Activated T-helper 2 cell treated with anti-CD3 and anti-CD28 coated beads, Interferon-gamma antibody, Interleukin-2, Interleukin-4, amounts not matched to agents 10 μg/mL and 5 μg/mL and 100 μg/mL, durations not matched to agents 14 hours and 24 hours and 36 hours (primary cell): Measurements from ENCODE around the gene GALNT8. TPM values are rescaled to one million over a fixed set of nuclear protein-coding genes. Genes with fewer than 3 reads are reported as not detected.

Source experiments
- DNase-seq: peaks from one replicate; pipeline ENCODE4 v3.0.0; 2021; ENCODE audit warnings: low spot score
- H3K27ac Mint-ChIP-seq: one replicate; pipeline ENCODE4 v1.8.0; 2021; ENCODE audit warnings: mixed read lengths
- H3K27me3 Mint-ChIP-seq: one replicate; pipeline ENCODE4 v1.8.0; 2021; ENCODE audit warnings: low read depth, mixed read lengths
- H3K36me3 Mint-ChIP-seq: one replicate; pipeline ENCODE4 v1.8.0; 2021; ENCODE audit warnings: low read depth, mixed read lengths
- H3K4me1 Mint-ChIP-seq: one replicate; pipeline ENCODE4 v1.8.0; 2021; ENCODE audit warnings: low read depth, mixed read lengths
- H3K4me3 Mint-ChIP-seq: one replicate; pipeline ENCODE4 v1.8.0; 2021; ENCODE audit warnings: low read depth, mild to moderate bottlenecking, moderate library complexity, mixed read lengths
- H3K9me3 Mint-ChIP-seq: one replicate; pipeline ENCODE4 v1.8.0; 2021; ENCODE audit warnings: mixed read lengths
- intact Hi-C: fragments of 100-400 bp; cut with micrococcal nuclease; formaldehyde crosslinking; loops from one replicate; pipeline ENCODE4 v1.15.1; 2023
- total RNA-seq: library from RNA; stranded (reverse); gene quantifications from 2 replicates; pipeline ENCODE4 v1.2.3, GENCODE V29; 2022

The GALNT8 gene
- total RNA-seq, result 1.2 and 1.4 TPM in 2 replicates

DNA sequence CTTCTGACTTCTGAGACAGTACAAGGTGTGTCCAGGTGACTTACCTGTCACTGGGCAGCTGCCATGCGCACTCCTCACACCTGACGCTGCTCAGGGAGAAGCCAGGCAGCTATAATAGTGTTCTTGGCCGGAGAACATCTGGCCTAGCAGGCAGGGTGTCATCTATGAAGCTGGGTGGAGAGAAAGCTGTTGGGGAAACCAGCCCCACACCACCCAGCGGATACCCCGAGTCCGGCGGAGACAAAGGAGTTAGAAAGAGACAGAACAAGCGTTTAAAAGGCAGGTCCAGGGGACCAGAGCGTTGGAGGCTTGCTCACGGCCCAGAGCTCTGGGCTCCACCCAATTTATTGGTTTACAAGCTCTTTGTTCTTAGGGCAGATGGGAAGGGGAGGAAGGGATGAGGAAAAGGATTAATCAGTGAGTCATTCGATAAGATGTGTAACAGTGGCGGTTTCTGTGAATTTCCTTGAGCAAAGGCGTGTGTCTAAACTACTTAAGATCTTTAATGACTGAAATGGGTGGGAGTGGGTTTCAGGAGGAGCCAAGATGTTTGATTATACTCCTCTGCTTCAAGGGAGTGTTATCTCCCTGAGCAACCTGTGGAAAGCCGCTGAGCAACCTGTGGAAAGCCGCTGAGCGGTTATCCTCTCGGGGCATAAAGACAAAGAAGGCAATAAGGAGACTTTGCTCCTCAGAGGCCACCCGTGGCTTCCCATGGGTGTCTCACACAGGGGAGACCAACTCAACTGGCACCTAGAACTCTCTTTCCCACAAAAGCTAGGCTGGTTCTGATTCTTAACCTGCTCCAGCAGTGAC, at the start of gene GALNT8:
Gene GALNT8 (plus strand): TSS at position 580 of the 816 bp plus-strand sequence. CDS start 278 bp downstream, outside the sequence.
- no peak for DNase-seq
- intact Hi-C loops, result no loop called here
- no peaks in the 10 kb centered on the region for H3K4me1 Mint-ChIP-seq
- H3K36me3 Mint-ChIP-seq, result no peaks in the 10 kb centered on the region
- no peak within 1 kb of the TSS for H3K4me3 Mint-ChIP-seq
- H3K27ac Mint-ChIP-seq, result no peak within 1 kb of the TSS
- H3K9me3 Mint-ChIP-seq, result no peaks in the 10 kb centered on the region
- peaks cover 37% of the 10 kb centered on the region for H3K27me3 Mint-ChIP-seq

DNA sequence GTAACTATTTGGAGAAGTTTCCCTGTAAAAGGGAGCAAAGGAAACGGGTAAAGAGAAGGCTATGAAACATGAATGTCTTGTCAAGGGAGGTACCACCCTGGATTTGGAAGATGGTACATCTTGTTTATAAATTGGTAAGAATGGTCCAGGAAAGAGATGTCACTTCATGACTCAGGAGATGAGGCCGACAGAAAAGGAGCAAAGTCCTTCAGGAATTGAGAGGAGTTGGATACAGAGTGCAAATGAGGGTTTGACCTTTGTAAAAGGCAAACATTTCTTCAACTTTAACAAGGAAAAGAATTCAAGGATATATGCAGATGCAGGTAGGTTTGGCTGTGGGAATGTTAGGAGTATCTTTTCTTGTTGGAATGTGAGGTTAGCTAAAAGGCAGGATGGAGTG, 40.5 kb upstream of the GALNT8 start:
- no peak overlapping the region for H3K4me3 Mint-ChIP-seq
- H3K27me3 Mint-ChIP-seq, result no peaks in the 10 kb centered on the region
- peaks cover 32% of the 10 kb centered on the region for H3K36me3 Mint-ChIP-seq
- intact Hi-C loops, result no loop called here
- H3K27ac Mint-ChIP-seq, result no peak overlapping the region
- H3K9me3 Mint-ChIP-seq, result peaks cover 4% of the 10 kb centered on the region
- no peaks in the 10 kb centered on the region for H3K4me1 Mint-ChIP-seq
- no peak for DNase-seq

DNA sequence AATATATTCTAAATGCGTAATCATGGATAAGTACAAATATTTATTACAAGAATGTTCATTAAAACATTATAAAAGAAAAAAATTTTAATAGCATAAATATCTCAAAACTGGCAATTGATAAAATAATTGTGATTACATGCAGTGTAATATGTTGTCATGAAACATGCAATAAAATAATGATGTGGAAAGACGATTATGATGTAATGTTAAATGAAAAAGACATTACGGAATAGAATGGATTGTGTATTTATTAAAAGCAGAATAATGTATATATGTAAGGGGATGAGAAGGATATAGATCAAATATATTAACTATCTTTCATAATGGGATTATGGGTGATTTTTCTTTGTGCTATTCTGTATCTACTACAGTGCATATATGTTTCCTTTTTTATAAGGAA, 38.5 kb upstream of the GALNT8 start:
- Mint-ChIP-seq H3K36me3 (peaks cover 44% of the 10 kb centered on the region), H3K9me3 (no peaks in the 10 kb centered on the region), H3K4me1 (no peaks in the 10 kb centered on the region), H3K27me3 (no peaks in the 10 kb centered on the region), H3K27ac (no peak overlapping the region), H3K4me3 (no peak overlapping the region)
- intact Hi-C loops, result no loop called here
- no peak for DNase-seq

DNA sequence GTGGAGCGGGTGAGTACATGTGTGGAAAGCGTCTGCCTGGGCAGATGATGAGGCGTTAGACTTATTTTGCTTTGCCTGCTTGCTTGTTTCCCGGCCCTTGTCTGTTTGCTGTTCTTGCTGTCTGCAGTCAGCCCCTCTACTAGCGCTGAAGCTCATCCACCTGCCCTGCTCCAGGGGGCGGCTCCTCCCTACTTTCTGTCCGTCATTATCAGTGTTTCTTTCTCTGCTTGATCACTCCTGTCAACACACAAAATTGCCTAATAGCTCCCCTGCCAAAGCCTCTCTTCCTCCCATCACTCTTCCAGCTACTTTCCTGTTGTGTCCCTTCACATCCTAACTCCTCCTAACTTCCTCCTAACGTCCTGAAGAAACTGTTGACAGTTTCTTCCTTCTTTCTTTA, 34.9 kb upstream of the GALNT8 start:
- H3K27ac Mint-ChIP-seq, result no peak overlapping the region
- H3K36me3 Mint-ChIP-seq, result peaks cover 49% of the 10 kb centered on the region
- no peaks in the 10 kb centered on the region for H3K9me3 Mint-ChIP-seq
- intact Hi-C loops, result no loop called here
- no peaks in the 10 kb centered on the region for H3K27me3 Mint-ChIP-seq
- H3K4me3 Mint-ChIP-seq, result no peak overlapping the region
- DNase-seq, result no peak
- no peaks in the 10 kb centered on the region for H3K4me1 Mint-ChIP-seq

GRCh38 chr12:4690760-4691159, 29.4 kb upstream of the GALNT8 start:
- Mint-ChIP-seq H3K36me3 (peaks cover 26% of the 10 kb centered on the region), H3K27ac (no peak overlapping the region), H3K4me3 (no peak overlapping the region), H3K9me3 (no peaks in the 10 kb centered on the region), H3K4me1 (peaks cover 2% of the 10 kb centered on the region), H3K27me3 (no peaks in the 10 kb centered on the region)
- intact Hi-C loops, result no loop called here
- no peak for DNase-seq

DNA sequence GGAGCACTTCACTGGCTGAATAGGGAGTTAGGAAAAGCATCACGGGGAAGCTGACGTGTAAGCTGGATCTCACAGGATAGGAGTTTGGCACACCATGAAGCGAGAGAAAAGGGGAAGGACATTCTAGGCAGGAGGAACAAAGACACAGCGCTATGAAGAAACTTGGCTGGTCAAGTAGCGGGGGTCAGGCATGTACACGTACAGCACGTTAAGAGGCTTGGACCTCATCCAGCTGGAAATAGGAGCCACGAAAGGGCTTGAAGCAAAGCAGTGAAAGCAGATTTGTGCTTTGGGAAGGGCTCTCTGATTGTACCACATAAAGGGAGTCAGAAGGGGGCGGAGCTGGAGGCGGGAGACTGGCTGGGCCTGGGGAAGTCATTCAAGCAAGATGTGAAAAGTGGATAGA, 19.6 kb upstream of the GALNT8 start:
- H3K27me3 Mint-ChIP-seq, result peaks cover 1% of the 10 kb centered on the region
- no peak for DNase-seq
- H3K36me3 Mint-ChIP-seq, result no peaks in the 10 kb centered on the region
- H3K9me3 Mint-ChIP-seq, result no peaks in the 10 kb centered on the region
- peaks cover 2% of the 10 kb centered on the region for H3K4me1 Mint-ChIP-seq
- intact Hi-C loops, result no loop called here
- H3K27ac Mint-ChIP-seq, result no peak overlapping the region
- H3K4me3 Mint-ChIP-seq, result no peak overlapping the region

- Mint-ChIP-seq H3K9me3 (no peaks in the 10 kb centered on the region), H3K27ac (no peak overlapping the region), H3K4me1 (peaks cover 2% of the 10 kb centered on the region), H3K4me3 (no peak overlapping the region), H3K27me3 (peaks cover 9% of the 10 kb centered on the region), H3K36me3 (no peaks in the 10 kb centered on the region)
- intact Hi-C loops, result no loop called here
- DNase-seq, result no peak
Observed at GRCh38 chr12:4701395-4702190, 18.6 kb upstream of the GALNT8 start.

DNA sequence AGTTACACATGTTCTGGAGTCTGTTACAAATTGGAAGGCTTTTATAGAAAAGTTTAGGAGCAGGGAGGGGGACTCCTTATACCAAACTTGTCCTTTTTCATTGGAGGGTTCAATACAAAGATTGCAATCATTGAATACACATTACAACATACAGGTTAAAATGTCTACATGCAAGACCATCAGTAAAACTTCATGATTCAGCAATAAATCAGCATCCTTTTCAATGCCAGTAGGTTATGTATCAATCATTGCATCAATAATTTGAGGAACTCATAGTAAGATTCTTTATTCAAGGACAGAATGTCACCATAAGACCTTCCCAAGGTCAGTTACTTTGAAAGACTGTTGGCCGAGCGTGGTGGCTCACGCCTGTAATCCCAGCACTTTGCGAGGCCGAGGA, 16.5 kb upstream of the GALNT8 start:
- Mint-ChIP-seq H3K36me3 (no peaks in the 10 kb centered on the region), H3K4me1 (peaks cover 2% of the 10 kb centered on the region), H3K9me3 (no peaks in the 10 kb centered on the region), H3K4me3 (no peak overlapping the region), H3K27ac (no peak overlapping the region), H3K27me3 (peaks cover 22% of the 10 kb centered on the region)
- no peak for DNase-seq
- intact Hi-C loops, result no loop called here

DNA sequence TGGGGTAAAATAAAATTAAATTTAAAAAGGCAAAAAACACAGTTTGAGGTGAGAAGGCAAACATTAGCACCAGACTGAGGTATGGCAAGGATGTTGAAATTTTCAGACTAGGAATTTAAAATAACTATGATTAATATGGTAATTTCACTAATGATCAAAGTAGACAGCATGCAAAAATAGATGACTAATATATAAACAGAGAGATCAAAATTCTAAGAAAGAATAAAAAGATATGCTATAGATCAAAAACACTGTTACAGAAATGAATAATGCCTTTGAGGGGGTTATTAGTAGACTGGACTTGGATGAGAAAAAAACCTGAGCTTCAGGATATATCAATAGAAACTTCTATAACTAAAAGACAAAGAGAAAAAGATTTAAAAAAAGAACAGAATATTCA, 14.4 kb upstream of the GALNT8 start:
- intact Hi-C loops, result no loop called here
- Mint-ChIP-seq H3K27ac (no peak overlapping the region), H3K36me3 (no peaks in the 10 kb centered on the region), H3K27me3 (peaks cover 27% of the 10 kb centered on the region), H3K4me1 (peaks cover 2% of the 10 kb centered on the region), H3K4me3 (no peak overlapping the region), H3K9me3 (no peaks in the 10 kb centered on the region)
- no peak for DNase-seq

DNA sequence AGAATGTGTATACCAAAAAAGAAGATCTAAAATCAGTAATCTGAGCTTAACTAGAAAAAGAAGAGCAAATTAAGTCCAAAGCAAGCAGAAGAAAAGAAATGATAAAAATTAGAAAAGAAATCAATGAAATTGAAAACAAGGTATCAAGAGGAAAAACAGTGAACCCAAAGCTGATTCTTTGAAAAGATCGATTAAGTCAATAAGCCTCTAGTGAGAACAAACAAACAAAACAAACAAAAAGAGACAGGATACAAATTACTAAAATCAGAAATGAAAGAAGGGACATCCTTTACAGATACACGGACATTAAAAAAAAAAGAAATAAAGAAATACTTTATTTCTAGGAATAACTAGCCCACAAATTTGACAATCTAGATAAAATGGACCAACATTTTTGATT, 12.9 kb upstream of the GALNT8 start:
- no peak for DNase-seq
- no peak overlapping the region for H3K27ac Mint-ChIP-seq
- peaks cover 30% of the 10 kb centered on the region for H3K27me3 Mint-ChIP-seq
- no peaks in the 10 kb centered on the region for H3K9me3 Mint-ChIP-seq
- H3K4me3 Mint-ChIP-seq, result no peak overlapping the region
- intact Hi-C loops, result no loop called here
- H3K36me3 Mint-ChIP-seq, result no peaks in the 10 kb centered on the region
- peaks cover 2% of the 10 kb centered on the region for H3K4me1 Mint-ChIP-seq

- Mint-ChIP-seq H3K9me3 (no peaks in the 10 kb centered on the region), H3K4me3 (no peak overlapping the region), H3K4me1 (peaks cover 2% of the 10 kb centered on the region), H3K27ac (no peak overlapping the region), H3K36me3 (no peaks in the 10 kb centered on the region), H3K27me3 (peaks cover 30% of the 10 kb centered on the region)
- no peak for DNase-seq
- intact Hi-C loops, result no loop called here
Observed at GRCh38 chr12:4710113-4710512, 10.1 kb upstream of the GALNT8 start.

DNA sequence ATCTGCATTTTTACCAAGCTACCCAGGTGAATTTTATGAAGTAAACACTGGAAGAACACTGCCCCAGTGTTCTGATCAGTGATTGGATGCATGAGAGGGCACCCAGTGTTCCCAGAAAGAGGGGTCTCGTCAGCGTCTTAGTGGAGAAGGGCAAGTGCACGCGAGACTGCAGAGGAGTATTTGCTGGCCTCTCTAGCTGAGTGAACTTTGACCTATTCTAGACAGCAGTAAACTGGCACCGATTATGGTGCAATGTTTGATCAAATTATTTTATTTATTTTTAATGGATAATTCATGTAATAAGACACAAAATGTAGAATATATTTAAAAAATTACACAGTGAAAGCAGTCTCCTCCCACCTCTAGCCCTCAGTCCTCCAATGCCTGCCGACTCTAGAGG, 5.3 kb upstream of the GALNT8 start:
- no peaks in the 10 kb centered on the region for H3K4me1 Mint-ChIP-seq

DNA sequence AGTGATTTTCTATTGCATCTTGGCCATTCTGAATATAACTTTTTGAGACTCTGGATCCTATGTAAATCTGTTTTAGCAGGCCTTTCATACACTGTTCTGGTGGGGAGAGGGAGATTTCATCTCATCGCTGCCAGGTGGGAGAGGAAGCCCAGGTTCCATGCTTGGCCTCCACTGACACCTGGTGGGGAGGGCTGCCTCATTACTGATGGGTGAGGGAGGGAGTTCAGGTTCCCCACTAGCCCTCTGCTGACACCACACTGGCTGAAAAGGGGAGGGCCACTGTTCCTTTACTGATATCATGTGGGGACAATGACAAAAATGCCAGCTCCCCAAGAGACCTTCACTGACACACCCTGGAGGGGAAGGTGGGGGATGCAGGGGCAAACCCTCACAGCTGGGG, 2.4 kb upstream of the GALNT8 start:
- Mint-ChIP-seq H3K4me3 (no peak overlapping the region), H3K4me1 (no peaks in the 10 kb centered on the region), H3K27ac (no peak overlapping the region), H3K27me3 (peaks cover 34% of the 10 kb centered on the region), H3K9me3 (no peaks in the 10 kb centered on the region), H3K36me3 (no peaks in the 10 kb centered on the region)
- intact Hi-C loops, result no loop called here
- DNase-seq, result no peak

More for the DNA sequence above, 5.3 kb upstream of the GALNT8 start:
- H3K27me3 Mint-ChIP-seq, result peaks cover 16% of the 10 kb centered on the region
- intact Hi-C loops, result no loop called here
- H3K27ac Mint-ChIP-seq, result no peak overlapping the region
- no peaks in the 10 kb centered on the region for H3K36me3 Mint-ChIP-seq
- no peaks in the 10 kb centered on the region for H3K9me3 Mint-ChIP-seq
- no peak for DNase-seq
- no peak overlapping the region for H3K4me3 Mint-ChIP-seq
